ENCODE measurements around the gene GRID1.

GRCh38 chr10:86048571-86048970 is 318.0 kb downstream of the GRID1 start:
- TF ChIP-seq CTCF (conservative IDR thresholded peaks at IDR 0.05) (no peak), EZH2 (IDR thresholded peaks at IDR 0.05; ENCODE audit: low read depth) (no peak)
